ENCODE measurements around the gene ZNF503. TPM values are rescaled to one million over a fixed set of nuclear protein-coding genes. Genes with fewer than 3 reads are reported as not detected.

The ZNF503 gene
- total and polyA plus RNA-seq, 10 of the 15 experiments (the other 5 are each of a cell fraction or from before 2014, with no cell fraction given) = 0.05 to 1.1 (median 0.11) TPM; not detected in 1

GRCh38 chr10:75397496-75398199, 3.9 kb downstream of the ZNF503 start:
- H3K79me2 ChIP-seq (ENCODE audit: control insufficient read depth, insufficient read depth, low read length) = no peaks in the 10 kb centered on the region
- no peak for ATAC-seq
- intact Hi-C loops (cut with micrococcal nuclease; ENCODE audit: unreplicated experiment) = loop anchor here (2.0 kb wide), 1 partner anchor 513 kb away; no protein-coding TSS in a partner anchor
- SMC1A ChIA-PET (ENCODE audit: uncharacterized antibody, unreplicated experiment) = interaction anchor here (1.4 to 1.8 kb wide), 2 partner anchors 640 to 906 kb away, joined by 4 read pairs; no protein-coding TSS in a partner anchor
- RAD21 ChIA-PET (ENCODE audit: unreplicated experiment) = interaction anchor here (0.7 to 1.2 kb wide), 2 partner anchors 639 to 789 kb away, joined by 3 read pairs; no protein-coding TSS in a partner anchor
- no peaks in the 10 kb centered on the region for H4K20me1 ChIP-seq (ENCODE audit: control insufficient read depth, insufficient read depth)
- no peak overlapping the region for H3K4me2 ChIP-seq (ENCODE audit: control insufficient read depth, insufficient read depth)
- in situ Hi-C loops (cut with MboI) = loop anchor here (25.0 kb wide), 2 partner anchors 640 to 1140 kb away; no protein-coding TSS in a partner anchor
- H2AFZ ChIP-seq (ENCODE audit: control insufficient read depth, low read depth, low read length) = no peak overlapping the region
- CTCF ChIA-PET = interaction anchor here (0.6 to 3.2 kb wide), 6 partner anchors 272 to 1586 kb away, joined by 3 to 19 read pairs (median 3); no protein-coding TSS in a partner anchor
- 75% methylated on average over 17 of the region's 19 CpGs for WGBS (ENCODE audit: insufficient coverage, insufficient replicate concordance, low lambda C conversion rate, missing lambda C conversion rate)
- no peak overlapping the region for H3K27ac ChIP-seq (ENCODE audit: control insufficient read depth, insufficient read depth)
- POLR2A ChIA-PET = interaction anchor here (0.6 kb wide), 2 partner anchors 70 to 92 kb away, joined by 3 read pairs; no protein-coding TSS in a partner anchor
- H3K36me3 ChIP-seq (ENCODE audit: control insufficient read depth in 2 of 2, insufficient read depth in 2 of 2, low read length in 1 of 2) = no peaks in the 10 kb centered on the region
- no peaks in the 10 kb centered on the region; the same call in 1 of the 2 replicates for H3K4me1 ChIP-seq (ENCODE audit: control insufficient read depth, insufficient read depth, low read length)
- H3K9me3 ChIP-seq (replicated peaks; ENCODE audit: control insufficient read depth, insufficient read depth, low read length) = no peaks in the 10 kb centered on the region; the same call in 2 of the 3 replicates
- no peak overlapping the region for H3K4me3 ChIP-seq
- no peak for DNase-seq (ENCODE audit: low read depth, low spot score)
- H3K27me3 ChIP-seq (replicated peaks in 1 of 2; ENCODE audit: control insufficient read depth in 2 of 2, insufficient read depth in 2 of 2, low read length in 1 of 2) = peaks cover 3 to 16% of the 10 kb centered on the region in 2 experiments
- TSS peak; percentile 51 for BruUV-seq (replicated peaks)
- TF ChIP-seq YBX1 (IDR thresholded peaks at IDR 0.05) = no peak
- TF ChIP-seq MYC (IDR thresholded peaks at IDR 0.05; ENCODE audit: insufficient read depth, insufficient read length, insufficient replicate concordance, low read length, severe bottlenecking) = no peak
- TF ChIP-seq, protein P1, sequence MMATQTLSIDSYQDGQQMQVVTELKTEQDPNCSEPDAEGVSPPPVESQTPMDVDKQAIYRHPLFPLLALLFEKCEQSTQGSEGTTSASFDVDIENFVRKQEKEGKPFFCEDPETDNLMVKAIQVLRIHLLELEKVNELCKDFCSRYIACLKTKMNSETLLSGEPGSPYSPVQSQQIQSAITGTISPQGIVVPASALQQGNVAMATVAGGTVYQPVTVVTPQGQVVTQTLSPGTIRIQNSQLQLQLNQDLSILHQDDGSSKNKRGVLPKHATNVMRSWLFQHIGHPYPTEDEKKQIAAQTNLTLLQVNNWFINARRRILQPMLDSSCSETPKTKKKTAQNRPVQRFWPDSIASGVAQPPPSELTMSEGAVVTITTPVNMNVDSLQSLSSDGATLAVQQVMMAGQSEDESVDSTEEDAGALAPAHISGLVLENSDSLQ (IDR thresholded peaks at IDR 0.05) = no peak
- TF ChIP-seq MTA3 (IDR thresholded peaks at IDR 0.05; ENCODE audit: borderline replicate concordance, low read length) = no peak
- TF ChIP-seq NR2C1 (IDR thresholded peaks at IDR 0.05) = no peak
- H3K9ac ChIP-seq (ENCODE audit: control insufficient read depth, insufficient read depth, low read length) = no peak overlapping the region
- no peak for FAIRE-seq

All from GM12878 (cell line).